Cardiac septum (tissue), 1 donor: ENCODE measurements around the gene PCDHGC3. TPM values are rescaled to one million over a fixed set of nuclear protein-coding genes. Genes with fewer than 3 reads are reported as not detected.
A peak's percentile ranks its signal among the peaks of the same experiment; 100 is the strongest.

ENCODE experiments used
- DNase-seq: peaks from one replicate; pipeline ENCODE4 v3.0.0-alpha.2; 2020; ENCODE audit warnings: low spot score
- intact Hi-C: fragments of 100-400 bp; cut with DNase I; formaldehyde crosslinking; loops from one replicate; pipeline ENCODE4 v1.14.0; 2022
- total RNA-seq: library from RNA; stranded (reverse); fragmentation: NEBNext Ultra II Directional; extraction: Animal tissue kit (Norgen Biotek cat#: 25700); gene quantifications from one replicate; pipeline ENCODE4 v1.2.1, GENCODE V29; 2021
- donor health status: DM: no; HTN: no; CAD: no.

PCDHGC3 gene
- total RNA-seq, 1 donor from 2014 or later = 16.9 TPM

- DNase-seq = no peak
- intact Hi-C loops = no loop called here
Measured at GRCh38 chr5:141503681-141504080, 27.9 kb downstream of the PCDHGC3 start.

- intact Hi-C loops = no loop called here
Measured at GRCh38 chr5:141504216-141504615, 28.4 kb downstream of the PCDHGC3 start.

GRCh38 chr5:141506381-141507155, 30.8 kb downstream of the PCDHGC3 start:
- intact Hi-C loops = no loop called here
- DNase-seq = no peak

More at GRCh38 chr5:141504216-141504615, 28.4 kb downstream of the PCDHGC3 start:
- no peak for DNase-seq

- DNase-seq = no peak
- intact Hi-C loops = no loop called here
Measured at GRCh38 chr5:141507387-141508091, 31.8 kb downstream of the PCDHGC3 start.

- DNase-seq = no peak
- intact Hi-C loops = no loop called here
Measured at GRCh38 chr5:141508440-141508797, 32.7 kb downstream of the PCDHGC3 start.

GRCh38 chr5:141508798-141509611, 33.2 kb downstream of the PCDHGC3 start:
- intact Hi-C loops = no loop called here
- peak; percentile 78 for DNase-seq

- intact Hi-C loops = no loop called here
- DNase-seq = no peak
Measured at GRCh38 chr5:141510160-141510559, 34.4 kb downstream of the PCDHGC3 start.

GRCh38 chr5:141510850-141511601, 35.3 kb downstream of the PCDHGC3 start:
- DNase-seq = peak; percentile 63
- intact Hi-C loops = no loop called here

- no peak for DNase-seq
- intact Hi-C loops = loop anchor here (2.0 kb wide), 1 partner anchor 35 kb away; no protein-coding TSS in a partner anchor
Measured at GRCh38 chr5:141511771-141512325, 36.1 kb downstream of the PCDHGC3 start.

GRCh38 chr5:141512390-141512910, 36.7 kb downstream of the PCDHGC3 start:
- intact Hi-C loops = loop anchor here (2.0 kb wide), 1 partner anchor 36 kb away; no protein-coding TSS in a partner anchor
- peak; percentile 93 for DNase-seq

- DNase-seq = peak; percentile 72
- intact Hi-C loops = loop anchor here (1.0 to 2.0 kb wide), 2 partner anchors 11 to 36 kb away; no protein-coding TSS in a partner anchor
Measured at GRCh38 chr5:141512911-141513626, 37.3 kb downstream of the PCDHGC3 start.

- intact Hi-C loops = loop anchor here (1.0 to 2.0 kb wide), 2 partner anchors 11 to 37 kb away; no protein-coding TSS in a partner anchor
- DNase-seq = no peak
Measured at GRCh38 chr5:141513627-141514329, 38.0 kb downstream of the PCDHGC3 start.

GRCh38 chr5:141514330-141515133, 38.8 kb downstream of the PCDHGC3 start:
- intact Hi-C loops = no loop called here
- DNase-seq = no peak

- no peak for DNase-seq
- intact Hi-C loops = no loop called here
Measured at GRCh38 chr5:141515141-141515540, 39.4 kb downstream of the PCDHGC3 start.

GRCh38 chr5:141515946-141516671, 40.3 kb downstream of the PCDHGC3 start:
- intact Hi-C loops = no loop called here
- DNase-seq = no peak

GRCh38 chr5:141516672-141517025, 40.9 kb downstream of the PCDHGC3 start:
- intact Hi-C loops = no loop called here
- no peak for DNase-seq
